ENCODE measurements around the gene HNRNPAB. TPM values are rescaled to one million over a fixed set of nuclear protein-coding genes. Genes with fewer than 3 reads are reported as not detected.
"Not testable (repeated sequence)": the region's sequence is repeated elsewhere in the genome, so short reads cannot be mapped to it uniquely, and the experiment has no call there.

HNRNPAB gene
- total RNA-seq, 1 experiment from 2014 or later, result 364 TPM

GRCh38 chr5:178194026-178194425, 10.3 kb upstream of the HNRNPAB start:
- Mint-ChIP-seq H3K36me3 (ENCODE audit: insufficient read depth, unreplicated experiment) (no peaks in the 10 kb centered on the region), H3K9me3 (ENCODE audit: unreplicated experiment) (no peaks in the 10 kb centered on the region), H3K4me3 (ENCODE audit: unreplicated experiment) (no peak overlapping the region), H3K4me1 (ENCODE audit: insufficient read depth, unreplicated experiment) (peaks cover 12% of the 10 kb centered on the region), H3K27ac (ENCODE audit: low read depth, unreplicated experiment) (no peak overlapping the region), H3K27me3 (ENCODE audit: insufficient read depth, unreplicated experiment) (peaks cover 23% of the 10 kb centered on the region)
- no TSS peak for BruUV-seq (replicated peaks)
- intact Hi-C loops (cut with micrococcal nuclease), result no loop called here
- DNase-seq (ENCODE audit: unreplicated experiment), result no peak
- POLR2A ChIA-PET, result interaction anchor here (1.1 kb wide), 1 partner anchor 11 kb away, joined by 3 read pairs; the partner anchor contains the start of gene HNRNPAB
- CTCF ChIA-PET, result interaction anchor here (0.6 kb wide), 2 partner anchors 44 to 860 kb away, joined by 3 read pairs; no protein-coding TSS in a partner anchor
- no peak for TF ChIP-seq CTCF (IDR thresholded peaks at IDR 0.05; ENCODE audit: unreplicated experiment)

- no peaks in the 10 kb centered on the region for H3K36me3 Mint-ChIP-seq (ENCODE audit: insufficient read depth, unreplicated experiment)
- no peaks in the 10 kb centered on the region for H3K9me3 Mint-ChIP-seq (ENCODE audit: unreplicated experiment)
- H3K27ac Mint-ChIP-seq (ENCODE audit: low read depth, unreplicated experiment), result no peak overlapping the region
- intact Hi-C loops (cut with micrococcal nuclease), result no loop called here
- CTCF ChIA-PET, result interaction anchor here (0.6 to 1.2 kb wide), 5 partner anchors 51 to 789 kb away, joined by 3 to 5 read pairs (median 3); no protein-coding TSS in a partner anchor
- no TSS peak for BruUV-seq (replicated peaks)
- H3K4me1 Mint-ChIP-seq (ENCODE audit: insufficient read depth, unreplicated experiment), result peaks cover 24% of the 10 kb centered on the region
- POLR2A ChIA-PET, result interaction anchor here (0.5 to 1.2 kb wide), 2 partner anchors 11 to 1174 kb away, joined by 3 read pairs; partner anchors contain the start of gene ZNF346
- no peak overlapping the region for H3K4me3 Mint-ChIP-seq (ENCODE audit: unreplicated experiment)
- DNase-seq (ENCODE audit: unreplicated experiment), result no peak
- H3K27me3 Mint-ChIP-seq (ENCODE audit: insufficient read depth, unreplicated experiment), result peaks cover 23% of the 10 kb centered on the region
- TF ChIP-seq CTCF (IDR thresholded peaks at IDR 0.05; ENCODE audit: unreplicated experiment), result no peak
These were observed 8.0 kb upstream of the HNRNPAB start for GRCh38 chr5:178196281-178196812.

GRCh38 chr5:178196986-178197385, 7.3 kb upstream of the HNRNPAB start:
- H3K9me3 Mint-ChIP-seq (ENCODE audit: unreplicated experiment), result no peaks in the 10 kb centered on the region
- intact Hi-C loops (cut with micrococcal nuclease), result no loop called here
- no peak overlapping the region for H3K27ac Mint-ChIP-seq (ENCODE audit: low read depth, unreplicated experiment)
- peaks cover 23% of the 10 kb centered on the region for H3K27me3 Mint-ChIP-seq (ENCODE audit: insufficient read depth, unreplicated experiment)
- H3K4me3 Mint-ChIP-seq (ENCODE audit: unreplicated experiment), result no peak overlapping the region
- DNase-seq (ENCODE audit: unreplicated experiment), result no peak
- POLR2A ChIA-PET, result interaction anchor here (1.2 kb wide), 1 partner anchor 10 kb away, joined by 3 read pairs; no protein-coding TSS in a partner anchor
- no TSS peak for BruUV-seq (replicated peaks)
- H3K36me3 Mint-ChIP-seq (ENCODE audit: insufficient read depth, unreplicated experiment), result no peaks in the 10 kb centered on the region
- H3K4me1 Mint-ChIP-seq (ENCODE audit: insufficient read depth, unreplicated experiment), result peaks cover 29% of the 10 kb centered on the region
- TF ChIP-seq CTCF (IDR thresholded peaks at IDR 0.05; ENCODE audit: unreplicated experiment), result peak; percentile 52
- CTCF ChIA-PET, result interaction anchor here (0.6 to 1.2 kb wide), 6 partner anchors 51 to 790 kb away, joined by 3 to 5 read pairs (median 3); no protein-coding TSS in a partner anchor

GRCh38 chr5:178198151-178198550, 6.2 kb upstream of the HNRNPAB start:
- H3K4me3 Mint-ChIP-seq (ENCODE audit: unreplicated experiment); DNase-seq (ENCODE audit: unreplicated experiment); BruUV-seq (replicated peaks); H3K36me3 Mint-ChIP-seq (ENCODE audit: insufficient read depth, unreplicated experiment); H3K9me3 Mint-ChIP-seq (ENCODE audit: unreplicated experiment); POLR2A ChIA-PET; intact Hi-C loops (cut with micrococcal nuclease); H3K27ac Mint-ChIP-seq (ENCODE audit: low read depth, unreplicated experiment): not testable (repeated sequence)
- CTCF ChIA-PET, result interaction anchor here (0.6 to 1.0 kb wide), 3 partner anchors 121 to 725 kb away, joined by 3 to 4 read pairs (median 3); no protein-coding TSS in a partner anchor
- Mint-ChIP-seq H3K27me3 (ENCODE audit: insufficient read depth, unreplicated experiment) (peaks cover 17% of the 10 kb centered on the region), H3K4me1 (ENCODE audit: insufficient read depth, unreplicated experiment) (peaks cover 26% of the 10 kb centered on the region)
